ENCODE measurements around the gene NADK. TPM values are rescaled to one million over a fixed set of nuclear protein-coding genes. Genes with fewer than 3 reads are reported as not detected.

The NADK gene
- total RNA-seq, 1 experiment from 2014 or later: 124 TPM

GRCh38 chr1:1760715-1761114 is 17.6 kb downstream of the NADK start:
- DNase-seq (ENCODE audit: low spot score): no peak
- CTCF ChIA-PET: no interaction called here
- H3K4me1 Mint-ChIP-seq: no peaks in the 10 kb centered on the region

More at GRCh38 chr1:1760715-1761114, 17.6 kb downstream of the NADK start:
- no peak for ATAC-seq
- POLR2A ChIA-PET: no interaction called here
- no peak for TF ChIP-seq ELF4 (CRISPR knock-in tag; IDR thresholded peaks at IDR 0.05; ENCODE audit: low read depth)
- TF ChIP-seq PRRX2 (CRISPR knock-in tag; IDR thresholded peaks at IDR 0.05): no peak
- no peak for TF ChIP-seq JAZF1 (CRISPR knock-in tag; IDR thresholded peaks at IDR 0.05)
- no peak for TF ChIP-seq SMAD3 (CRISPR knock-in tag; IDR thresholded peaks at IDR 0.05; ENCODE audit: borderline replicate concordance)
- TF ChIP-seq ZNF263 (CRISPR knock-in tag; IDR thresholded peaks at IDR 0.05; ENCODE audit: low read depth): no peak
- no peak for TF ChIP-seq HMGXB4 (CRISPR knock-in tag; IDR thresholded peaks at IDR 0.05)
- no peak for TF ChIP-seq JUN (CRISPR knock-in tag; IDR thresholded peaks at IDR 0.05)
- no peak for TF ChIP-seq TEAD1 (CRISPR knock-in tag; IDR thresholded peaks at IDR 0.05)
- TF ChIP-seq ARID4B (CRISPR knock-in tag; IDR thresholded peaks at IDR 0.05; ENCODE audit: borderline replicate concordance): no peak
- no peak for TF ChIP-seq ERG (CRISPR knock-in tag; IDR thresholded peaks at IDR 0.05)
- no peak for TF ChIP-seq GABPB1 (CRISPR knock-in tag; IDR thresholded peaks at IDR 0.05)
- TF ChIP-seq NFATC4 (CRISPR knock-in tag; IDR thresholded peaks at IDR 0.05): no peak
- TF ChIP-seq AR (CRISPR knock-in tag; IDR thresholded peaks at IDR 0.05): no peak
- TF ChIP-seq E2F5 (CRISPR knock-in tag; IDR thresholded peaks at IDR 0.05): no peak
- Mint-ChIP-seq H3K9me3 (no peaks in the 10 kb centered on the region), H3K4me3 (no peak overlapping the region), H3K27me3 (ENCODE audit: low read depth) (no peaks in the 10 kb centered on the region), H3K36me3 (peaks cover 51% of the 10 kb centered on the region), H3K27ac (no peak overlapping the region)
